Measurements from ENCODE around the gene SLC4A2. TPM values are rescaled to one million over a fixed set of nuclear protein-coding genes. Genes with fewer than 3 reads are reported as not detected.
"Not testable (repeated sequence)": the region's sequence is repeated elsewhere in the genome, so short reads cannot be mapped to it uniquely, and the experiment has no call there.

Gene SLC4A2
- total RNA-seq, 4 donors from 2014 or later, result 39.8 to 53.7 (median 45.0) TPM

- no peak overlapping the region for H3K4me3 ChIP-seq
- DNase-seq, result no peak
- no peaks in the 10 kb centered on the region for H3K27me3 ChIP-seq
- peaks cover 9 to 68% (median 15%) of the 10 kb centered on the region in 3 donors for H3K36me3 ChIP-seq
- TF ChIP-seq CTCF (IDR thresholded peaks at IDR 0.05), result no peak
- no peak for TF ChIP-seq POLR2A (IDR thresholded peaks at IDR 0.05)
- peaks cover 8 to 19% (median 16%) of the 10 kb centered on the region in 3 donors for H3K4me1 ChIP-seq
- intact Hi-C loops (cut with DNase I), result no loop called here
- H3K9me3 ChIP-seq, result no peaks in the 10 kb centered on the region
- 91 to 92% methylated on average over 9 of the region's 30 CpGs for WGBS, 2 donors
- no peak overlapping the region for H3K27ac ChIP-seq
Measured at GRCh38 chr7:151040616-151041375, 18.6 kb upstream of the SLC4A2 start.

DNA sequence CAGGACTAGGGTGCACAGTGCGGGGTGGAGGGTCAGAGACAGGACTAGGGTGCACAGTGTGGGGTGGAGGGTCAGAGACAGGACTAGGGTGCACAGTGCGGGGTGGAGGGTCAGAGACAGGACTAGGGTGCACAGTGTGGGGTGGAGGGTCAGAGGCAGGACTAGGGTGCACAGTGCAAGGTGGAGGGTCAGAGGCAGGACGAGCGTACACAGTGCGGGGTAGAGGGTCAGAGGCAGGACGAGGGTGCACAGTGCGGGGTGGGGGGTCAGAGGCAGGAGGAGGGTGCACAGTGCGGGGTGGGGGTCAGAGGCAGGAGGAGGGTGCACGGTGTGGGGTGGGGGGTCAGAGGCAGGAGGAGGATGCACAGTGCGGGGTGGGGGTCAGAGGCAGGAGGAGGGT lies 15.9 kb upstream of the SLC4A2 start:
- intact Hi-C loops (cut with DNase I); DNase-seq; H3K4me3 ChIP-seq; H3K9me3 ChIP-seq; H3K27me3 ChIP-seq; H3K27ac ChIP-seq: not testable (repeated sequence)
- WGBS, 2 donors, result 85 to 86% methylated on average over 7 to 10 of the region's 10 CpGs
- Histone ChIP-seq H3K36me3 (peaks cover 0 to 48% (median 8%) of the 10 kb centered on the region in 3 donors), H3K4me1 (peaks cover 8 to 29% (median 20%) of the 10 kb centered on the region in 3 donors)

- no peak overlapping the region for H3K27ac ChIP-seq
- intact Hi-C loops (cut with DNase I), result no loop called here
- TF ChIP-seq POLR2A (IDR thresholded peaks at IDR 0.05), result no peak
- no peak for TF ChIP-seq CTCF (IDR thresholded peaks at IDR 0.05)
- no peaks in the 10 kb centered on the region for H3K27me3 ChIP-seq
- peaks cover 5 to 24% (median 15%) of the 10 kb centered on the region in 3 donors for H3K4me1 ChIP-seq
- WGBS, 2 donors, result 91% methylated on average over 8 of the region's 20 CpGs; no CpG with 5 or more reads in 1 of the 2 donors
- no peak overlapping the region for H3K4me3 ChIP-seq
- H3K9me3 ChIP-seq, result no peaks in the 10 kb centered on the region
- DNase-seq, result no peak
- H3K36me3 ChIP-seq, result peaks cover 0 to 48% (median 8%) of the 10 kb centered on the region in 3 donors
Measured at GRCh38 chr7:151043959-151044358, 15.4 kb upstream of the SLC4A2 start.

DNA sequence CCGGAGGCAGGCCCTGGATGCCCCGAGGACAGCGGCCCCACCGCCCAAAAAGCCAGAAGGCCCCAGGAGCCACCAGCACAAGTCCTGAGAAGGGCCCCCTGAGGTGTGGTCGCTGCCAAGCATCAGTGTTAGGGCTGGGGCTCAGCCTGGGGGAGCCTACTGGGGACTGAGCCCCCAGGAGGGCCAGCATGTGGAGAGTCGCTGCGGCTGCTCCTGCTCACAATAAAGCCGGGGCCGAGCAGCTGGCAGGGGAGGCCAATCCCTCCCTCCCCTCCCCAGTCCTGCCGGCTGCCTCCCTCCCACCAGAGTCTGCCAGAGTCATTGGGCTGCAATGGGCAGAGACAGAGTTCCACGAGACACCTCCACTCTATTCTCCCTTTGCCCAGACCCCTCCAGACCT lies 14.1 kb upstream of the SLC4A2 start:
- TF ChIP-seq POLR2A (IDR thresholded peaks at IDR 0.05) (no peak), CTCF (IDR thresholded peaks at IDR 0.05) (no peak)
- H3K4me3 ChIP-seq, result no peak overlapping the region
- H3K9me3 ChIP-seq, result no peaks in the 10 kb centered on the region
- 100% methylated on average over 1 of the region's 11 CpGs; no CpG with 5 or more reads in 1 of the 2 donors for WGBS, 2 donors
- peaks cover 0 to 48% (median 8%) of the 10 kb centered on the region in 3 donors for H3K36me3 ChIP-seq
- H3K27me3 ChIP-seq, result peaks cover 0 to 5% (median 0%) of the 10 kb centered on the region in 4 donors
- peaks cover 0 to 13% (median 5%) of the 10 kb centered on the region in 3 donors for H3K4me1 ChIP-seq
- intact Hi-C loops (cut with DNase I), result no loop called here
- DNase-seq, result no peak
- no peak overlapping the region for H3K27ac ChIP-seq

GRCh38 chr7:151045967-151046366 lies 13.4 kb upstream of the SLC4A2 start:
- H3K36me3 ChIP-seq, result peaks cover 0 to 46% (median 8%) of the 10 kb centered on the region in 3 donors
- no peak overlapping the region for H3K4me3 ChIP-seq
- WGBS, 2 donors, result 92% methylated on average over 2 of the region's 9 CpGs; no CpG with 5 or more reads in 1 of the 2 donors
- no peaks in the 10 kb centered on the region for H3K9me3 ChIP-seq
- no peak overlapping the region for H3K27ac ChIP-seq
- peaks cover 0 to 12% (median 0%) of the 10 kb centered on the region in 4 donors for H3K27me3 ChIP-seq
- intact Hi-C loops (cut with DNase I), result no loop called here
- no peak for DNase-seq
- no peak for TF ChIP-seq CTCF (IDR thresholded peaks at IDR 0.05)
- no peak for TF ChIP-seq POLR2A (IDR thresholded peaks at IDR 0.05)
- H3K4me1 ChIP-seq, result peaks cover 3 to 17% (median 7%) of the 10 kb centered on the region in 3 donors
